IMR-90 (cell line): ENCODE results near the gene ATRAID. TPM values are rescaled to one million over a fixed set of nuclear protein-coding genes. Genes with fewer than 3 reads are reported as not detected.

Source experiments
- ATAC-seq: fragments of 200-7000 bp; cut with Tn5 transposase; 2 replicates; pipeline ENCODE4 v1.9.1; 2020; ENCODE audit warnings: low read depth, mild to moderate bottlenecking, moderate library complexity
- BruUV-seq: library from RNA; stranded (reverse); fragments of 400-500 nt; replicated peaks from 2 replicates; lab custom pipeline; 2021; lab: Mats Ljungman, UMichigan
- CTCF ChIA-PET: fragments of 300-600 bp; formaldehyde crosslinking; extraction: SDS; loops from one replicate; lab custom pipeline; 2021; ENCODE audit warnings: antibody characterized with exemption; lab: Yijun Ruan, JAX
- POLR2A ChIA-PET: fragments of 300-600 bp; sonication (Branson Sonifier 250); formaldehyde crosslinking; loops from one replicate; lab custom pipeline; 2022; ENCODE audit warnings: antibody characterized with exemption; ENCODE audit not compliant: unreplicated experiment; lab: Charles Lee
- DNase-seq: peaks from one replicate; pipeline ENCODE4 v3.0.0; 2013
- H2AFZ ChIP-seq: replicated peaks from 2 replicates; pipeline ENCODE3; 2013; ENCODE audit warnings: low read length, mild to moderate bottlenecking; ENCODE audit not compliant: poor library complexity
- H2AK5ac ChIP-seq: 2 replicates; pipeline ENCODE4 v1.6.1; 2013; ENCODE audit warnings: low read depth, low read length, inconsistent platforms
- H2AK9ac ChIP-seq: replicated peaks from 2 replicates; pipeline ENCODE3; 2013; ENCODE audit warnings: mild to moderate bottlenecking, low read depth, low read length, moderate library complexity; ENCODE audit not compliant: poor library complexity
- H2BK120ac ChIP-seq: 2 replicates; pipeline ENCODE4 v1.6.1; 2013; ENCODE audit warnings: low read depth, low read length, inconsistent platforms
- H2BK15ac ChIP-seq: 3 replicates; pipeline ENCODE4 v1.6.1; 2013; ENCODE audit warnings: low read depth, low read length, inconsistent platforms
- H2BK20ac ChIP-seq: 2 replicates; pipeline ENCODE4 v1.6.1; 2013; ENCODE audit warnings: low read depth, mild to moderate bottlenecking, inconsistent platforms, low read length, moderate library complexity
- H2BK5ac ChIP-seq: 2 replicates; pipeline ENCODE4 v1.6.1; 2013; ENCODE audit warnings: mild to moderate bottlenecking, low read depth, low read length, inconsistent platforms; ENCODE audit not compliant: poor library complexity, severe bottlenecking
- H3K14ac ChIP-seq: replicated peaks from 2 replicates; pipeline ENCODE4 v1.6.1; 2013; ENCODE audit warnings: low read depth, low read length, inconsistent platforms
- H3K18ac ChIP-seq: 2 replicates; pipeline ENCODE4 v1.6.1; 2013; ENCODE audit warnings: low read depth, low read length, control low read depth
- H3K23ac ChIP-seq: 2 replicates; pipeline ENCODE4 v1.6.1; 2013; ENCODE audit warnings: low read depth, low read length, inconsistent platforms
- H3K27ac ChIP-seq: 2 replicates; pipeline ENCODE4 v1.5.1; 2013; ENCODE audit warnings: mild to moderate bottlenecking, control low read depth, low read length; ENCODE audit not compliant: insufficient read depth
- H3K27me3 ChIP-seq: 2 replicates; pipeline ENCODE4 v1.6.1; 2013; ENCODE audit warnings: low read length; ENCODE audit not compliant: control insufficient read depth, insufficient read depth
- H3K36me3 ChIP-seq: 2 replicates; pipeline ENCODE4 v1.6.1; 2013; ENCODE audit warnings: low read length, mixed read lengths; ENCODE audit not compliant: control insufficient read depth, insufficient read depth
- H3K4ac ChIP-seq: 2 replicates; pipeline ENCODE4 v1.6.1; 2013; ENCODE audit warnings: low read depth, low read length, inconsistent platforms
- H3K4me1 ChIP-seq: 2 replicates; pipeline ENCODE4 v1.6.1; 2013; ENCODE audit warnings: low read length, mixed read lengths; ENCODE audit not compliant: control insufficient read depth, insufficient read depth
- H3K4me2 ChIP-seq: 2 replicates; pipeline ENCODE4 v1.6.1; 2013; ENCODE audit warnings: low read depth, mild to moderate bottlenecking, control low read depth, low read length, moderate library complexity
- H3K4me3 ChIP-seq: 2 replicates; pipeline ENCODE4 v1.5.1; 2013; ENCODE audit warnings: low read depth, mild to moderate bottlenecking, control low read depth, low read length, moderate library complexity; ENCODE audit not compliant: insufficient read depth
- H3K56ac ChIP-seq: 2 replicates; pipeline ENCODE4 v1.6.1; 2013; ENCODE audit warnings: low read length, inconsistent platforms; ENCODE audit not compliant: insufficient read depth; ENCODE audit errors: extremely low read depth
- H3K79me1 ChIP-seq, 2 experiments: 2 replicates each; pipeline ENCODE4 v1.6.1; 2013; ENCODE audit warnings: low read length in 2 of 2, inconsistent platforms in 1 of 2, low read depth in 1 of 2
- H3K9ac ChIP-seq: 2 replicates; pipeline ENCODE4 v1.6.1; 2013; ENCODE audit warnings: low read depth, low read length, control low read depth
- H3K9me1 ChIP-seq: 2 replicates; pipeline ENCODE4 v1.6.1; 2013; ENCODE audit warnings: low read length, inconsistent platforms; ENCODE audit not compliant: insufficient read depth
- H3K9me3 ChIP-seq: 2 replicates; pipeline ENCODE4 v1.6.1; 2013; ENCODE audit warnings: low read length; ENCODE audit not compliant: control insufficient read depth, insufficient read depth
- H4K20me1 ChIP-seq: 2 replicates; pipeline ENCODE4 v1.6.1; 2013; ENCODE audit warnings: low read length, inconsistent platforms; ENCODE audit not compliant: insufficient read depth
- H4K5ac ChIP-seq: 2 replicates; pipeline ENCODE4 v1.6.1; 2013; ENCODE audit warnings: mild to moderate bottlenecking, low read depth, low read length, control low read depth
- H4K8ac ChIP-seq, 2 experiments: 2 replicates each; pipeline ENCODE4 v1.6.1; 2013; ENCODE audit warnings: low read depth in 2 of 2, low read length in 2 of 2, control low read depth in 1 of 2, inconsistent platforms in 1 of 2
- H4K91ac ChIP-seq: 2 replicates; pipeline ENCODE4 v1.6.1; 2013; ENCODE audit warnings: low read depth, low read length, inconsistent platforms; ENCODE audit not compliant: insufficient read depth
- BHLHE40 ChIP-seq: fragments of 150-350 bp; IDR thresholded peaks from 2 replicates; pipeline ENCODE4 v1.6.1; 2016; ENCODE audit warnings: mild to moderate bottlenecking, low read depth, low read length
- CEBPB ChIP-seq: IDR thresholded peaks from 2 replicates; pipeline ENCODE4 v1.6.1; 2012; ENCODE audit warnings: low read depth, low read length, improper control_type of control experiment
- ELK1 ChIP-seq: fragments of 150-350 bp; IDR thresholded peaks from 2 replicates; pipeline ENCODE4 v1.6.1; 2016; ENCODE audit warnings: low read depth, mild to moderate bottlenecking, low read length, moderate library complexity, borderline replicate concordance
- MAFK ChIP-seq: IDR thresholded peaks from 2 replicates; pipeline ENCODE4 v1.6.1; 2012; ENCODE audit warnings: low read depth, low read length, improper control_type of control experiment
- MAZ ChIP-seq: IDR thresholded peaks from 2 replicates; pipeline ENCODE4 v1.6.1; 2012; ENCODE audit warnings: low read depth, mild to moderate bottlenecking, low read length, improper control_type of control experiment, moderate library complexity, borderline replicate concordance
- RAD21 ChIP-seq: IDR thresholded peaks from 2 replicates; pipeline ENCODE4 v1.6.1; 2012; ENCODE audit warnings: low read length, improper control_type of control experiment
- RFX5 ChIP-seq: IDR thresholded peaks from 2 replicates; pipeline ENCODE4 v1.8.0; 2012; ENCODE audit warnings: low read depth, mild to moderate bottlenecking, low read length, moderate library complexity
- SMC3 ChIP-seq: fragments of 150-350 bp; IDR thresholded peaks from 2 replicates; pipeline ENCODE4 v1.6.1; 2016; ENCODE audit warnings: low read depth, mild to moderate bottlenecking, antibody characterized with exemption, low read length, moderate library complexity
- WGBS, 2 experiments: methylation state at CpG; one replicate each; pipeline versions ENCODE4 v1.1.5 to v1.1.7; 2013; ENCODE audit warnings: missing lambda C conversion rate in 2 of 2; ENCODE audit not compliant: insufficient read length in 1 of 2; ENCODE audit errors: extremely low coverage in 2 of 2; 5-methylcytosine and 5-hydroxymethylcytosine counted together
- dilution Hi-C: fragments of 300-500 bp; cut with HindIII; formaldehyde crosslinking; loops from one replicate; pipeline ENCODE4 v1.14.3; 2018; ENCODE audit warnings: low sequenced_read_pairs; ENCODE audit not compliant: unreplicated experiment
- in situ Hi-C: fragments of 300-500 bp; cut with MboI; formaldehyde crosslinking; loops from 3 replicates; pipeline ENCODE4 v1.14.3; 2019; ENCODE audit warnings: low sequenced_read_pairs, inconsistent platforms, mixed read lengths
- intact Hi-C: fragments of 100-400 bp; cut with micrococcal nuclease; formaldehyde crosslinking; loops from 2 replicates; pipeline ENCODE4 v1.10.0; 2022
- polyA plus RNA-seq, 3 experiments: library from polyadenylated mRNA; depleted of rRNA; stranded (reverse); fragments of >200 nt; gene quantifications; 2 replicates each; pipeline ENCODE4 v1.2.3, GENCODE V29; 2012; ENCODE audit warnings: low replicate concordance in 1 of 3
- total RNA-seq: library from RNA; depleted of rRNA; stranded (reverse); fragments of >200 nt; gene quantifications from 2 replicates; pipeline ENCODE4 v1.2.3, GENCODE V29; 2012

ATRAID gene
- total and polyA plus RNA-seq, 2 of the 4 experiments (the other 2 are of a cell fraction), result 138 to 173 TPM

GRCh38 chr2:27184115-27184514, 27.7 kb upstream of the ATRAID start:
- DNase-seq (no peak), ATAC-seq (no peak)
- H3K4me2 ChIP-seq, result no peak overlapping the region
- intact Hi-C loops, result no loop called here
- ChIA-PET POLR2A (no interaction called here), CTCF (interaction anchor here (1.2 kb wide), 1 partner anchor 50 kb away, joined by 3 read pairs; the partner anchor contains the start of gene PREB)
- dilution Hi-C loops, result no loop called here
- H4K20me1 ChIP-seq, result no peaks in the 10 kb centered on the region
- H3K4ac ChIP-seq, result peak overlapping the region; percentile 45; the same call in 1 of the 2 replicates
- peaks cover 7% of the 10 kb centered on the region; the same call in 1 of the 2 replicates for H3K9me1 ChIP-seq
- no peak overlapping the region for H3K27ac ChIP-seq
- H3K79me1 ChIP-seq, result no peaks in the 10 kb centered on the region
- H3K36me3 ChIP-seq, result no peaks in the 10 kb centered on the region
- no peak overlapping the region for H4K8ac ChIP-seq
- TF ChIP-seq ELK1, result no peak
- TF ChIP-seq RAD21, result no peak
- no peak for TF ChIP-seq MAFK
- 0 out of 2 replicates have a peak, but pooled peaks have one; percentile 2 for TF ChIP-seq CEBPB
- no peak for TF ChIP-seq BHLHE40
- TF ChIP-seq SMC3, result no peak
- no peak for TF ChIP-seq MAZ
- TF ChIP-seq RFX5, result no peak
- no peak overlapping the region for H3K18ac ChIP-seq
- H2BK20ac ChIP-seq, result no peak overlapping the region
- H3K14ac ChIP-seq, result no peak overlapping the region
- H2AFZ ChIP-seq, result no peak overlapping the region
- no peak overlapping the region for H3K9ac ChIP-seq
- no peak overlapping the region for H3K56ac ChIP-seq
- H3K4me3 ChIP-seq, result no peak overlapping the region
- H2AK9ac ChIP-seq, result no peak overlapping the region
- H3K4me1 ChIP-seq, result peaks cover 18% of the 10 kb centered on the region
- no peak overlapping the region for H4K5ac ChIP-seq
- peak overlapping the region; percentile 4; the same call in 1 of the 2 replicates for H2BK120ac ChIP-seq
- peaks cover 18% of the 10 kb centered on the region for H3K27me3 ChIP-seq
- H2BK15ac ChIP-seq, result no peak overlapping the region
- no peak overlapping the region for H2BK5ac ChIP-seq
- peaks cover 2% of the 10 kb centered on the region; the same call in 1 of the 2 replicates for H3K9me3 ChIP-seq
- no TSS peak for BruUV-seq
- no peak overlapping the region for H4K91ac ChIP-seq
- in situ Hi-C loops, result no loop called here
- no peak overlapping the region for H2AK5ac ChIP-seq
- no peak overlapping the region for H3K23ac ChIP-seq
- 0% methylated on average over 1 of the region's 4 CpGs; no CpG with 5 or more reads in 1 of the 2 experiments for WGBS, 2 experiments
